ENCODE measurements around the gene CDHR2.

Gene CDHR2

DNA sequence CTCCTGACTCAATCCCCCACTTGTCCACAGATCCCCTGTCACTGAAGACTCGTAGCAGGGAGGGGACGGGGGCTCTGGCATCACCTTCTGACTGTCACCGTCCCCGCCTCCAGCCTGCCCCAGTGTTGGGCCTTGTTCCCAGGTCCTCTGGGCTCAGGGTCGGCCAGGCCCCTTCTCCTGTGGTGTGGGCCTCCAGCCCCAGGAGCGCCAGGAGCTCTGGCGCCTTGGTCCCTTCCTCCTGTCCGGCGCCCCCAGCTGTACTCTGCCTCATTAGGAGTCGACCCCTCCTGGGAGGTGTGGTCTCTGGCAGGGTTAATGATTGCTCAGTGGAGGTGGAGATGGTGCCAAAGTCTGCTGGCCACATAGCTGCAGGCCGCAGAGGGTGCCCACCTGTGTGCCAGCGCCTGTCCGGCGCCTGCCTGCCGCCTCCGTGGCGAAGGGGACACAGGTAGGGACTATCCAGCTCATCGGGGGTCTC lies at the start of gene CDHR2:
CDHR2 (plus strand) TSS at position 376 of the 478 bp plus-strand sequence. CDS start 16,011 bp downstream, outside the sequence.
- Histone ChIP-seq H3K4me3 (no peak within 1 kb of the TSS), H3K9ac (ENCODE audit: insufficient read length) (no peak within 1 kb of the TSS), H3K9me3 (ENCODE audit: low read depth, low read length) (no peaks in the 10 kb centered on the region), H3K27ac (no peak within 1 kb of the TSS), H3K36me3 (ENCODE audit: insufficient read depth, low read length) (no peaks in the 10 kb centered on the region)
- TF ChIP-seq POLR2AphosphoS5 (IDR thresholded peaks at IDR 0.05; ENCODE audit: borderline replicate concordance, low read depth, low read length) (no peak), EZH2 (IDR thresholded peaks at IDR 0.05) (no peak), FOXP2 (optimal IDR thresholded peaks at IDR 0.05; ENCODE audit: control extremely low read depth, extremely low read length, insufficient read depth) (no peak)
- DNase-seq (ENCODE audit: low read depth, low spot score), result no peak

DNA sequence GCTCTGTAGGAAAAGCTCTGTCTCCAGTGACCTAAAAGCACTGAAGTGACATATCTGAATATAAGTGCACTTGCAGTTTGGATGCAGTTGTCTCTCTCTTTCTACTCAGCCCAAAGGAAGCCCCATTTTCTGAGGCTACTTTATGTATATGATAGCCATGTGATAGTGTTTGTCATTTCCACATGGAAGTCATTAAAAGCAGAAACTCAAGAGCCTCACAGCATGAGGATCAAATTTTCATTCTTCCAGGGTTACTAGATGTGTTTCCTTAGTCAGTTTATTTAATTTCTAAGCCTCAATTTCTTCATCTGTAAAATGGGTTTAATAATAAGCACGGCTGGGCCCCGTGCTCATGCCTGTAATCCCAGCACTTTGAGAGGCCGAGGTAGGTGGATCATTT lies 48.6 kb upstream of the CDHR2 start:
- no peak overlapping the region for H3K27ac ChIP-seq
- H3K4me3 ChIP-seq, result no peak overlapping the region
- no peaks in the 10 kb centered on the region for H3K9me3 ChIP-seq (ENCODE audit: low read depth, low read length)
- no peak overlapping the region for H3K9ac ChIP-seq (ENCODE audit: insufficient read length)
- H3K36me3 ChIP-seq (ENCODE audit: insufficient read depth, low read length), result peaks cover 90% of the 10 kb centered on the region
- TF ChIP-seq EZH2 (IDR thresholded peaks at IDR 0.05), result no peak
- no peak for TF ChIP-seq POLR2AphosphoS5 (IDR thresholded peaks at IDR 0.05; ENCODE audit: borderline replicate concordance, low read depth, low read length)
- no peak for TF ChIP-seq FOXP2 (optimal IDR thresholded peaks at IDR 0.05; ENCODE audit: control extremely low read depth, extremely low read length, insufficient read depth)
- no peak for DNase-seq (ENCODE audit: low read depth, low spot score)

DNA sequence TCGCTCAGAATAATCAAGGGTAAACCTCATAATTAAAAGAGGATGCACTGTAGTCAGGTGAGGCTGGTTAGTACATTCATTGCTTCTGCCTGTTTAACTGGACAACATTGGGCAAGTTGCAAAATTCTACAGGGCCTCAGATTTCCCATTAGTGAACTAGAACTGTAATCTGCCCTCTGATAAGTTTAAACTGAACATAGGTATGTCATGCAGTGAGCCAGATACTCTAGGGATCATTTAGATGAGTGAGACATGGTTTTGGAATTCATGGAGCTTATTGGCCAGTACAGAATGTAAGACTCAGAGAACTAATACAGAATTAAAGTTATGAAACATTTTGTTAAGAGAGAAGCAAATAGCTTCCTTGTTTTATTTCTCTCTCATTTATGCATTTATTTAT lies 47.8 kb upstream of the CDHR2 start:
- Histone ChIP-seq H3K36me3 (ENCODE audit: insufficient read depth, low read length) (peaks cover 86% of the 10 kb centered on the region), H3K4me3 (no peak overlapping the region), H3K27ac (no peak overlapping the region), H3K9me3 (ENCODE audit: low read depth, low read length) (no peaks in the 10 kb centered on the region), H3K9ac (ENCODE audit: insufficient read length) (no peak overlapping the region)
- no peak for DNase-seq (ENCODE audit: low read depth, low spot score)
- TF ChIP-seq EZH2 (IDR thresholded peaks at IDR 0.05), result no peak
- no peak for TF ChIP-seq POLR2AphosphoS5 (IDR thresholded peaks at IDR 0.05; ENCODE audit: borderline replicate concordance, low read depth, low read length)
- no peak for TF ChIP-seq FOXP2 (optimal IDR thresholded peaks at IDR 0.05; ENCODE audit: control extremely low read depth, extremely low read length, insufficient read depth)

DNA sequence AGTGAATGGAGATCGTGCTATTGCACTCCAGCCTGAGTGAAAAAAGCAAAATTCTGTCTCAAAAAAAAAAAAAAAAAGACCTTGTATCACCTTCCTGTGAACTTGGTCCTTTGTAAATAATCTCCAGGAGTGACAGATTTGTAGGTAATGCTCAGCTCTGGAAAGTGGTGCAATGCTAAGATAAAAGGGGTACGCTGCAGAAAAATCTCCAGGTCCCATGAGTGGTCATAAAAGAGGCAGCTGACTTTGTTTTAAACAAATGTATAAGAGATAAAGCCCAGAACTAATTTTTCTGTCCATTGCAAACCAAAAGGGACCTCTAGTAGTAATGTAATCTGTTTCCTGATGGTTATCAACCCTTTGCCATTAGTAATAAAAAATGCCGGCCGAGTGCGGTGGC lies 45.6 kb upstream of the CDHR2 start:
- no peak for DNase-seq (ENCODE audit: low read depth, low spot score)
- H3K9me3 ChIP-seq (ENCODE audit: low read depth, low read length), result no peaks in the 10 kb centered on the region
- no peak overlapping the region for H3K4me3 ChIP-seq
- peaks cover 85% of the 10 kb centered on the region for H3K36me3 ChIP-seq (ENCODE audit: insufficient read depth, low read length)
- no peak for TF ChIP-seq POLR2AphosphoS5 (IDR thresholded peaks at IDR 0.05; ENCODE audit: borderline replicate concordance, low read depth, low read length)
- TF ChIP-seq EZH2 (IDR thresholded peaks at IDR 0.05), result no peak
- no peak overlapping the region for H3K27ac ChIP-seq
- H3K9ac ChIP-seq (ENCODE audit: insufficient read length), result no peak overlapping the region

DNA sequence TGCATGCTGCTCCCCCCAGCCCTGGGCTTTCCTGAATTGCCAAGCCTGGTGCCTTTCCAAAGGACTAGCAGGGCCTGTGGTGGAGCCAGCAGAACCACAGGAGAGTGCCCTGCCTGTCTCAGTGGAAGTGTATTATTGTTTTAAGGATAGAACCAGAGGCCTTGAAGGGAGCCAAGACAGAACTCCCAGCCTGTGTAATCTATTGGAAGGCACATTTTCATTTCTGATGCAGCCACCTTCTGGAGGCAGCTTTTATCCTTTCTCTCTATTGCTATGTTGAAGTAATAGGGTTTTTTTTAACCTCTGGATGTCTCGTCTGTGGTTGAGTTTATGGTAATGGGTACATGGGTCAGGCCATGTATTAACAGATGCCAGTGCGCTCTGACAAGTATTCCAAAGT lies 41.2 kb upstream of the CDHR2 start:
- no peak overlapping the region for H3K9ac ChIP-seq (ENCODE audit: insufficient read length)
- TF ChIP-seq FOXP2 (optimal IDR thresholded peaks at IDR 0.05; ENCODE audit: control extremely low read depth, extremely low read length, insufficient read depth) (no peak), POLR2AphosphoS5 (IDR thresholded peaks at IDR 0.05; ENCODE audit: borderline replicate concordance, low read depth, low read length) (no peak), EZH2 (IDR thresholded peaks at IDR 0.05) (no peak)
- no peak for DNase-seq (ENCODE audit: low read depth, low spot score)
- H3K27ac ChIP-seq, result no peak overlapping the region
- H3K36me3 ChIP-seq (ENCODE audit: insufficient read depth, low read length), result peaks cover 56% of the 10 kb centered on the region
- H3K4me3 ChIP-seq, result no peak overlapping the region
- H3K9me3 ChIP-seq (ENCODE audit: low read depth, low read length), result no peaks in the 10 kb centered on the region

GRCh38 chr5:176508603-176509002 lies 40.5 kb upstream of the CDHR2 start:
- Histone ChIP-seq H3K9me3 (ENCODE audit: low read depth, low read length) (no peaks in the 10 kb centered on the region), H3K36me3 (ENCODE audit: insufficient read depth, low read length) (peaks cover 49% of the 10 kb centered on the region), H3K9ac (ENCODE audit: insufficient read length) (no peak overlapping the region), H3K4me3 (no peak overlapping the region), H3K27ac (no peak overlapping the region)
- TF ChIP-seq FOXP2 (optimal IDR thresholded peaks at IDR 0.05; ENCODE audit: control extremely low read depth, extremely low read length, insufficient read depth) (no peak), POLR2AphosphoS5 (IDR thresholded peaks at IDR 0.05; ENCODE audit: borderline replicate concordance, low read depth, low read length) (no peak), EZH2 (IDR thresholded peaks at IDR 0.05) (no peak)
- DNase-seq (ENCODE audit: low read depth, low spot score), result no peak

- Histone ChIP-seq H3K9me3 (ENCODE audit: low read depth, low read length) (no peaks in the 10 kb centered on the region), H3K27ac (no peak overlapping the region), H3K9ac (ENCODE audit: insufficient read length) (no peak overlapping the region), H3K36me3 (ENCODE audit: insufficient read depth, low read length) (peaks cover 9% of the 10 kb centered on the region), H3K4me3 (no peak overlapping the region)
- TF ChIP-seq EZH2 (IDR thresholded peaks at IDR 0.05), result no peak
- no peak for DNase-seq (ENCODE audit: low read depth, low spot score)
Measured at GRCh38 chr5:176513788-176514187, 35.4 kb upstream of the CDHR2 start.

GRCh38 chr5:176514244-176514950 lies 34.7 kb upstream of the CDHR2 start:
- H3K36me3 ChIP-seq (ENCODE audit: insufficient read depth, low read length), result peaks cover 3% of the 10 kb centered on the region; the same call in 1 of the 2 replicates

DNA sequence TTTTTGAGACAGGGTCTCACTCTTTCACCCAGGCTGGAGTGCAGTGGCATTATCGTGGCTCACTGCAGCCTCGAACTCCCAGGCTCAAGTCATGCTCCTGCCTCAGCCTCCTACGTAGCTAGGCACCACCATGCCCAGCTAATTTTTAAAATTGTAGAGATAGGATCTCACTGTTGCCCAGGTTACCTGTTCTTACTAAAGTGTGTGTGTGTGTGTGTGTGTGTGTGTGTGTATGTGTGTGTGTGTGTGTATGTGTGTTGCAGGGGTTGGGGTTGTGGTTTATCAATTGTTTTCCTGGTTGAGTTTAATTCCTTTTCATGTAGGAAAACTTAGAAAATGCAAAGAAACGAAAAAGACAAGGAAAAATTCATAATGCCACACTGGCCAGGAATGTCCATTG lies 33.7 kb upstream of the CDHR2 start:
- no peak overlapping the region for H3K27ac ChIP-seq
- TF ChIP-seq POLR2AphosphoS5 (IDR thresholded peaks at IDR 0.05; ENCODE audit: borderline replicate concordance, low read depth, low read length), result no peak
- TF ChIP-seq EZH2 (IDR thresholded peaks at IDR 0.05), result no peak
- no peak for TF ChIP-seq FOXP2 (optimal IDR thresholded peaks at IDR 0.05; ENCODE audit: control extremely low read depth, extremely low read length, insufficient read depth)
- H3K4me3 ChIP-seq, result no peak overlapping the region
- H3K9ac ChIP-seq (ENCODE audit: insufficient read length), result no peak overlapping the region
- no peaks in the 10 kb centered on the region for H3K9me3 ChIP-seq (ENCODE audit: low read depth, low read length)
- H3K36me3 ChIP-seq (ENCODE audit: insufficient read depth, low read length), result no peaks in the 10 kb centered on the region
- DNase-seq (ENCODE audit: low read depth, low spot score), result no peak

More at GRCh38 chr5:176514244-176514950, 34.7 kb upstream of the CDHR2 start:
- Histone ChIP-seq H3K9me3 (ENCODE audit: low read depth, low read length) (no peaks in the 10 kb centered on the region), H3K9ac (ENCODE audit: insufficient read length) (no peak overlapping the region), H3K27ac (no peak overlapping the region), H3K4me3 (no peak overlapping the region)
- TF ChIP-seq POLR2AphosphoS5 (IDR thresholded peaks at IDR 0.05; ENCODE audit: borderline replicate concordance, low read depth, low read length), result no peak
- no peak for TF ChIP-seq EZH2 (IDR thresholded peaks at IDR 0.05)
- TF ChIP-seq FOXP2 (optimal IDR thresholded peaks at IDR 0.05; ENCODE audit: control extremely low read depth, extremely low read length, insufficient read depth), result no peak
- no peak for DNase-seq (ENCODE audit: low read depth, low spot score)
